NB4 (cell line): ENCODE measurements around the gene PITHD1.
"Not testable (repeated sequence)": the region's sequence is repeated elsewhere in the genome, so short reads cannot be mapped to it uniquely, and the experiment has no call there.

Source experiments
- DNase-seq: peaks from one replicate; pipeline ENCODE4 v3.0.0; 2010; ENCODE audit warnings: low read depth
- H3K4me3 ChIP-seq: one replicate; pipeline ENCODE4 v1.5.1; 2011; ENCODE audit warnings: mild to moderate bottlenecking, low read depth, low read length, moderate library complexity
- CTCF ChIP-seq: IDR thresholded peaks from one replicate; pipeline ENCODE4 v1.5.1; 2012; ENCODE audit warnings: low read depth, low read length
- MYC ChIP-seq: IDR thresholded peaks from 2 replicates; pipeline ENCODE4 v1.6.1; 2011; ENCODE audit warnings: low read depth, low read length
- POLR2A ChIP-seq: IDR thresholded peaks from 2 replicates; pipeline ENCODE4 v1.6.1; 2011; ENCODE audit warnings: mild to moderate bottlenecking; ENCODE audit not compliant: insufficient read length; ENCODE audit errors: extremely low read depth
- TF ChIP-seq, protein P1 (sequence below): IDR thresholded peaks from 2 replicates; pipeline ENCODE4 v1.6.1; 2011; ENCODE audit warnings: low read depth, low read length

The PITHD1 gene

GRCh38 chr1:23792151-23792945 lies 14.1 kb downstream of the PITHD1 start:
- no peak for DNase-seq
- peak overlapping the region; percentile 86 for H3K4me3 ChIP-seq

DNA sequence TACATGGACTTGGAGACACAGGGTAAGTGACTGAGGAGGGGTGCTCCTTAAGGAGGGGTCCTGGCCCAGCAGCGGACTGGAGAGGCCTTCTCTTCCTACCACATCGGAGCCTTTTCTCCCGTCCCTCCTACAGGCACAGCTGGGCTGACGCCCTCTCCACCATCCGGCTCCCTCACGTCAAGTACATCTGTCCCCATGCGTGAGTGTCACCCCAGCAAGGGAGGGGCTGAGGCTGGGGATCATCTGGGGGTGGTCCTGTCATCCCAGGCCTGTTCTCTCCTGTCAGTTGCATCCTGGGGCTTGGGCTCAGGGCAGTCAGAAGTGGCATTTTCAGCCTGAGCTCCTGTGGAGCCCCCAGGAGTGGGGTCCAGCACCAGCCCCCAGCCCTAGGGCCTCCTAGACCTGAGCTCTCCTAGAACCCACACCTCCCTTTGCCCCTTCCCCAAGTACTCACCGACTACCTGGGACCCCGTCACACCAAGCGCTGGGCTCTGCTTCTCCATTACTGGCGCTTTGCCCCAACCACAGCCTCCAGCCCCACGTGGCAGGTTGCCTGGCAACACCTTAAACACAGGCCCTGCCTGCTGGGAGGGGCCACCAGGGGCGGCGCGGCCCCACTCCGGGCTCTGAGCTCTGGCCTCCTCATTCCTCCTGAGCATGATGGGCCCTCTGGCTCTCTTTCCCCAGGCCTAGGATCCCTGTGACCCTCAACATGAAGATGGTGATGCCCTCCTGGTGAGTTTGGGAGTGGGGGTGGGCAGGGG lies 15.0 kb downstream of the PITHD1 start:
- TF ChIP-seq, protein P1, sequence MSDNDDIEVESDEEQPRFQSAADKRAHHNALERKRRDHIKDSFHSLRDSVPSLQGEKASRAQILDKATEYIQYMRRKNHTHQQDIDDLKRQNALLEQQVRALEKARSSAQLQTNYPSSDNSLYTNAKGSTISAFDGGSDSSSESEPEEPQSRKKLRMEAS = no peak
- TF ChIP-seq POLR2A = no peak
- TF ChIP-seq CTCF = no peak
- TF ChIP-seq MYC = no peak
- H3K4me3 ChIP-seq = no peak overlapping the region
- DNase-seq = no peak

More at GRCh38 chr1:23792151-23792945, 14.1 kb downstream of the PITHD1 start:
- TF ChIP-seq MYC = no peak
- TF ChIP-seq CTCF = no peak
- no peak for TF ChIP-seq POLR2A
- TF ChIP-seq, protein P1 = no peak

DNA sequence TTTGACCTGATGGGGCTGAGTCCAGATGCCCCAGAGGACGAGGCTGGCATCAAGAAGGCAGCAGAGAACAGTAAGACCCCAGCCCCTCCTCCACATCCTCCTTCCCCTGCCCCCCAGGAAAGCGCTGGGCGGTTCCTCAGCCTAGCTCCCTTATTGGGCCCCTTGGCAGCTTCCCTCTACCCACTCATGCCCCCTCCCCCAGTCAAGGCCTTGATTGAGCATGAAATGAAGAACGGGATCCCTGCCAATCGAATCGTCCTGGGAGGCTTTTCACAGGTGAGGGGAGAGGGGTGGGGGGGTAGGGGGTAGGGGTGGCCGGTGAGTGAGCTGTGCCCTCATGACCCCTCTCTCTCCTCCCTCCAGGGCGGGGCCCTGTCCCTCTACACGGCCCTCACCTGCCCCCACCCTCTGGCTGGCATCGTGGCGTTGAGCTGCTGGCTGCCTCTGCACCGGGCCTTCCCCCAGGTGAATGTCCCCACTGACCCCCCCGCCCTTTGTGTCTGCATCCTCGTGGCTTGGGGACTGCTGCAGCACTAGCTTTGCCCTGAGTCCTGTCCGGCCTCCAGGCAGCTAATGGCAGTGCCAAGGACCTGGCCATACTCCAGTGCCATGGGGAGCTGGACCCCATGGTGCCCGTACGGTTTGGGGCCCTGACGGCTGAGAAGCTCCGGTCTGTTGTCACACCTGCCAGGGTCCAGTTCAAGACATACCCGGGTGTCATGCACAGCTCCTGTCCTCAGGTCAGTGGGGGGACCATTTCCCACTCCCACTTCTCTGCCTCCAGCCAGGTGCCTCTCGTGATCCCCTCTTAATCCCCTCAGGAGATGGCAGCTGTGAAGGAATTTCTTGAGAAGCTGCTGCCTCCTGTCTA lies 15.9 kb downstream of the PITHD1 start:
- TF ChIP-seq MYC (no peak), CTCF (no peak), POLR2A (no peak)
- TF ChIP-seq, protein P1 = no peak
- no peak overlapping the region for H3K4me3 ChIP-seq
- no peak for DNase-seq

DNA sequence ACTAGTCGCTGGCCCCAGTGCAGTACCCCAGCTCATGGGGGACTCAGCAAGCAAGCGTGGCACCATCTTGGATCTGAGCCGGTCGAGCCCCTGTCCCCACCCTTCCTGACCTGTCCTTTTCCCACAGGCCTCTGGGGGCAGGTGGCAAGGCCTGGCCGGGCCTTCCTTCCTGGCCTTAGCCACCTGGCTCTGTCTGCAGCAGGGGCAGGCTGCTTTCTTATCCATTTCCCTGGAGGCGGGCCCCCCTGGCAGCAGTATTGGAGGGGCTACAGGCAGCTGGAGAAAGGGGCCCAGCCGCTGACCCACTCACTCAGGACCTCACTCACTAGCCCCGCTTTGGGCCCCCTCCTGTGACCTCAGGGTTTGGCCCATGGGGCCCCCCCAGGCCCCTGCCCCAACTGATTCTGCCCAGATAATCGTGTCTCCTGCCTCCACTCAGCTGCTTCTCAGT lies 16.5 kb downstream of the PITHD1 start:
- not testable (repeated sequence) for DNase-seq, H3K4me3 ChIP-seq

GRCh38 chr1:23795676-23796465 lies 17.7 kb downstream of the PITHD1 start:
- H3K4me3 ChIP-seq = no peak overlapping the region
- no peak for DNase-seq
- no peak for TF ChIP-seq POLR2A
- no peak for TF ChIP-seq CTCF
- TF ChIP-seq MYC = no peak
- TF ChIP-seq, protein P1 = no peak
